ENCODE results near the gene MAMDC4.
"Not testable (repeated sequence)": the region's sequence is repeated elsewhere in the genome, so short reads cannot be mapped to it uniquely, and the experiment has no call there.

The MAMDC4 gene

DNA sequence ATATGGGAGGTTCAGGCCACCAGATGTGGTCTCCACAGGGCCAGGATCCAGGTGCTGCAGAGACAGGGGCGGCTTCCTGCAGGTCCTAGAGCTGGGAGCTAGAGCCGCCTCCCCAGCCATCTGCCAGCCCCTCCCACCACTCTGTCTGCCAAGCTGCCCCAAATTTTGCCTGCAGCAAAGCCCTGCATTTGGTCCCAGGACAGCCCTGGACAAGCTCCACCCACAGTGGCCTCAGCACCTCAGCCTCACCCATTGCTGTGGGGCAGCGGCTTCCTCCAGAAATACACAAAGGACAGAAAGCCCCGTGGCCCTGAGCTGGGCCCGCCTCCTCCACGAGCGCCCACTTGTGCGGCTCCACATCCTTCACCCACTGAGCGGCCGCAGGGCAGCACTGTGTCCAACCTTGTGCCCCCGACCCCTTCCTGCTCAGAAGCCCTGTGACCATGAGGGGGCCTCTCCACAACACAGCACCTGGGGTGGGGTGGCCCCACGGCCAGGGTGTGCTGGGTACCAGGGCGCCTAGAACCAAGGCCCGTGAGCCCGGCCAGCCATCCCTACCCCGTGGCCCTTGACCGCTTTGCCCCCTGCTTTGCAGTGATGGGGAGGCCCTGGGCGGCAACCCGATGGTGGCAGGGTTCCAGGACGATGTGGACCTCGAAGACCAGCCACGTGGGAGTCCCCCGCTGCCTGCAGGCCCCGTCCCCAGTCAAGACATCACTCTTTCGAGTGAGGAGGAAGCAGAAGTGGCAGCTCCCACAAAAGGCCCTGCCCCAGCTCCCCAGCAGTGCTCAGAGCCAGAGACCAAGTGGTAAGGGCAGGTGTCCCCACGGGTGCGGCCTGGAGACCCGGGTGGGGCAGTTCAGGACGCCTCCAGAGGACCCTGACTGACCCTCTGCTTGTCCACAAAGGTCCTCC is 13.6 kb upstream of the MAMDC4 start:
- DNase-seq (ENCODE audit: low spot score) (no peak), FAIRE-seq (no peak)

DNA sequence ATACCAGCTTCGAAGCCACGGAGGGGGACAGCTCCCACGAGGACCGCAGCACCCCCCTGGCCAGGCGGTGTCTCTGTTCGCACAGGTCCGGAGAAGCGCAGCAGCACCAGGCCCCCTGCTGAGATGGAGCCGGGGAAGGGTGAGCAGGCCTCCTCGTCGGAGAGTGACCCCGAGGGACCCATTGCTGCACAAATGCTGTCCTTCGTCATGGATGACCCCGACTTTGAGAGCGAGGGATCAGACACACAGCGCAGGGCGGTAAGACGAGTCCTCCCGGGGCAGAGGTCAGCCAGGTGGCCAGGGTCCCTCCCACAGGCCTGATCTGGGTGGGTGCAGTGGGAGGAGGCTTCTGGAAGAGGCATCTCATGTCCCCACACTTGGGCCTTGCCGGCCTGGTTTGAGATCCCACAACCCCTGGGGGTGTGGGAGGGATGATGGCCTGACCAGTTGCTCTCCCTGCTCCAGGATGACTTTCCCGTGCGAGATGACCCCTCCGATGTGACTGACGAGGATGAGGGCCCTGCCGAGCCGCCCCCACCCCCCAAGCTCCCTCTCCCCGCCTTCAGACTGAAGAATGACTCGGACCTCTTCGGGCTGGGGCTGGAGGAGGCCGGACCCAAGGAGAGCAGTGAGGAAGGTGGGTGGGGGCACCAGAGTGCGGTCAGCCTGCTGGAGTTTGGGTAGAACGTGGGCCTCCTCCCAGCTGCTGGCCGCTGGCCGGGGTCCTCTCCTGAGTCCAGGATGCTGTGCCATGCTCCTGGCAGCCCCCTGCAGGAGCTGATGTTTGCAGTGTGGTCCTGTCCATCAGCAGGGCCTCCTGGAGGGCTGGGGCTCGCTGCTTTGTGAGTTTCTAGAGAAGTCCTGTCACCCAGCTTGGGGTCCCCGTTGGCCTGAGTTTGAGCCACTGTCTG is 12.7 kb upstream of the MAMDC4 start:
- no peak for FAIRE-seq
- DNase-seq (ENCODE audit: low spot score): no peak

DNA sequence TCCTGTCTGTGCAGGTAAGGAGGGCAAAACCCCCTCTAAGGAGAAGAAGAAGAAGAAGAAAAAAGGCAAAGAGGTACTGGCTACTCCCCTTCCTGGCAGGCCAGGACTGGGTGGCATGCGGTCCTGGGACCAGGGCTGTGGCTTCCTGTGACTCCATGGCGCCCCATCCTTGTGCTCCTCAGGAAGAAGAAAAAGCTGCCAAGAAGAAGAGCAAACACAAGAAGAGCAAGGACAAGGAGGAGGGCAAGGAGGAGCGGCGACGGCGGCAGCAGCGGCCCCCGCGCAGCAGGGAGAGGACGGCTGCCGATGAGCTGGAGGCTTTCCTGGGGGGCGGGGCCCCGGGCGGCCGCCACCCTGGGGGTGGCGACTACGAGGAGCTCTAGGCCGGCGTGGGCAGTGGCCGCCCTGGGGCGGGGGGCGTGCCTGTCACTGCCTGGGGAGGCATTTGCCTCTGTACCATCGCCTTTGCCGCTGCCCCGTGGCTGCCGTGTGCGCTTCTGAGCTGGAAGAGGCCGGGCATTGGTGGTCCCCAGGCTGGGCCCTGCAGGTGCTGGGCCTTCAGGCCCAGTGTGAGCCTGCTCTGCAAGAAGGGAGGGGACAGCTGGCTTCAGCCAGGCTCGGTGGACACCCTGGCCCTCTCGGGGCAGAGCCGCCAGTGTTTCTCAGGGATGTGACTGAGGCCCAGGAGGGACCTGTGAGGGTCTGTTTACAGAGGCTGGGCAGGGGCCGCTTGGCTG is 11.8 kb upstream of the MAMDC4 start:
- DNase-seq (ENCODE audit: low spot score) (no peak), FAIRE-seq (no peak)

DNA sequence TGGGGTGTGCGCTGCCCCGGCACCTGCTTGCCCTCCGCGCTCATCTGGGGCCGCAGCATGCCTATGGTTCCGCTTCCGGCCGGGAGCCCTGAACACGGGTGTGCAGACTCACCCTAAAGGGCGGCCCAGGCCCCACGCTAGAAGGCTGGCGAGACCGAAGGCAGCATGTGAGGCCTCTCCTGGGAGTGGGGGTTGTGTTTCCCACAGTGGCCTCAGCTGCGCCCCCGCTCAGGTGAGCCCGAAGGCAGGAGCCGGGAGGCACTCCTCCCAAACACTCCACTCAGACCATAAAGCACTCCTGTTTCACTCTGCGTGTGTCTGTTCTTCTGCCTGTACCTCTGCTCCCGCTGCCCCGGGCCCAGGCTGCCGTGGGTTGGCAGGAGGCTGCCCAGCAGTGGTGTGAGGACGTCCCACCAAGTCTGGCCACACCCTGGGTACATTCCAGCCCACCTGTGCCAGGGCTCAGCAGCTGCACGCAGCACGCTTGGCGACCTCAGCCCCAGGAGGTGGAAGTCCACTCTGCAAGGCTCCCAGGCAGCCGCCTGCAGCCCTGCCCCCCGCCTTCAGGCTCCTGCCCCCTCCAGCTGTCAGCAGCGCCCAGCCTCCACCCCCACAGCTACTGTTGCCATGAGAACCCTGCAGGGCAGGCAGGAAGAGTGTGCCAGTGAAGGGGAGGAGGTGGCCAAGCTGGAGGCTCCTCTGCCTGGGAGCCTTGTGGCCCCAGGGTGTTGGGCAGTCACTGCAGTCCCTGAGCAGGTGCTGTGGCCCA is 11.1 kb upstream of the MAMDC4 start:
- peak; percentile 84 for DNase-seq (ENCODE audit: low spot score)
- FAIRE-seq: peak; percentile 69

DNA sequence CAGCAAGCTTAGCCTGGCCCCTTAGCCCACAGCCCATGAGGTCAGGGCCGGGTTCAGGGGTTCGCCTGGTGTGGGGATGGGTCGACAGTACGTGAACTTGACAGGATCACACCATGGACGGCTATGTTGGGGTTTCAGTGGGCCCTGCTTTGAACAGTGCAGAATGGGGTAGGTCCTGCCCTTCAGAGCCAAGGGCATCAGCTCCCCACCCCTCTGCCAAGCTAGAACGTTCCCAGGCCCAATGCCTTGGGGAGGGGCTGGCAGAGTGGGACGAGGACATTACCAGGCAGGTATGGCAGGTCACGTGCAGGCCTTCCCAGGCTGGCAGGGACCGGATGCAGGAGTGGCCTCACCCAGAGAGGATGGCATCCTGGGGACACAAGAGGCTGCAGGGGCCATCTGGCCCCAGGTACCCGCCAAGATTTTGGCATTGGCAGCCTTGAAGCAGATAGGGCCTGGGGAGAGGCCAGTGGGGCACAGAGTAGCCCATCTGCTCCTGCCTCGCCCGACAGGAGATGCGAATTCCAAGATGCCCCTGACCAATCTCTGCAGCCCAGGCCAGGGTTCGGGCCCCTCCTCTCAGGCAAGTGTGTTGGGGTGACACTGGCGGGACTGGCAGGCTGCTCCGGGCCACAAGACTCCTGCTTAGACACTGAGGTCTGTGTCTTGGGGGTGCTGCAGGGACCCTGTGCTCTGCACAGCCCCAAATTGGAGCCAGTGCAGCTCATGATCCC is 10.3 kb upstream of the MAMDC4 start:
- FAIRE-seq: not testable (repeated sequence)
- DNase-seq (ENCODE audit: low spot score): peak; percentile 22

DNA sequence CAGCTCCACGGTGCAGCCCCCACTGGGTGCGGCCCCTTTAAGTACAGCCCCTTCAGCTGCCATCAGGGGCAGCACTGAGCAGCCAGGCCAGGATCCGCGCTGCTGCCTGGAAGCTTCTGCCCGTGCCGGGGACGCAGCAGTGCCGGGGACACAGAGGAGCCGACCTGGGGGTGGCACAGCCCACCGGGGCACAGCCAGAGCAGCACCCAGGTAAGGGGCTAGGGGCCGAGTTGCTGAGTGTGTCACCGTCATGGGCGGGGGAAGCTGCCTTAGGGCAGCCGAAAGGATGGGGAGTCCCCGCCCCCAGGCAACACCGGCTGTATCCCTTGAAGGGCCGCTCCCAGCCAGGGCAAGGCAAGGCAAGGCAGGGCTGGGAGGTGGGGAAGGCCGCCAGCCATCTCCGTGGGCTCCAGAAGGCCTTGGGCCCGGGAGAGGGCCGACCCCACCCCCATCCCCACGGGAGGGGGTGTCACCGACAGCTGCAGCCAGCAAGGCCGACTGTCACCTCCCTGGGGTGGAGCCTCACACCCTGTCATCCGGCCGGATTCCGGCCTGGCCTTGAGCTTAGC is 9.7 kb upstream of the MAMDC4 start, which contains the start of gene AJM1:
Gene AJM1 (plus strand): TSS at position 99 of the 569 bp plus-strand sequence. CDS start 1,937 bp downstream, outside the sequence.
- FAIRE-seq (peak; percentile 25), DNase-seq (ENCODE audit: low spot score) (peak; percentile 66)

DNA sequence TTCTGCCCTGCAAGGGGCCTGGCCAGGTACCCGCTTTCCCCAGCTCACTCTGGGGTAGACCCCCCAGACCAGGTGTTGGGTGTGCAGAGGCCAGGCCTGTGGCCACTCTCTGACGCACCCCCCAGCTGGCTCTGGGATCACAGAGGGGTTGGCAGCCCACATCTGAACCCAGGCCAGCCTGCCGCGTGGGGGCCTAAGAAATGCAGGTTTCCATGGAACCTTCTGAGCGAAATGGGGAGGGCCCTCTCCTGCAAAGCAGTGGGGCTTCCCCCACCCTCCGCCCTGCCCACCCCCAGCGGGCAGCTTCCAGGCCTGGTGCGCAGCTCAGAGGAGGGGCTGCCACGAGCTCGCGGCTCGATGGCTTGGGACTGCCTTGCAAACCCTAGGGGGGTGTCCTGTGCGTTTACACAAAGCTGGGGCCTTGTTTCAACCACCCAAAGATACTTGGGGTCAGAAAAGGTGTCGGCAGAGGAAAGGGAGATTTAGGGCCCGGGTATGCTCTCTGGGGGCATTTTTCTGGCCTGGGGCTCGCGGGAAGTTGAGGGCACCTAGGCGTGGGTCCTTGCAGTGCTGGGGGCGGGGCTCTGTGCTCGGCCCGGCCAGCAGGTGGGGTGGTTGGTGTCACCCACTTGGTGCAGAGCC is 8.9 kb upstream of the MAMDC4 start:
- FAIRE-seq; DNase-seq (ENCODE audit: low spot score): not testable (repeated sequence)

DNA sequence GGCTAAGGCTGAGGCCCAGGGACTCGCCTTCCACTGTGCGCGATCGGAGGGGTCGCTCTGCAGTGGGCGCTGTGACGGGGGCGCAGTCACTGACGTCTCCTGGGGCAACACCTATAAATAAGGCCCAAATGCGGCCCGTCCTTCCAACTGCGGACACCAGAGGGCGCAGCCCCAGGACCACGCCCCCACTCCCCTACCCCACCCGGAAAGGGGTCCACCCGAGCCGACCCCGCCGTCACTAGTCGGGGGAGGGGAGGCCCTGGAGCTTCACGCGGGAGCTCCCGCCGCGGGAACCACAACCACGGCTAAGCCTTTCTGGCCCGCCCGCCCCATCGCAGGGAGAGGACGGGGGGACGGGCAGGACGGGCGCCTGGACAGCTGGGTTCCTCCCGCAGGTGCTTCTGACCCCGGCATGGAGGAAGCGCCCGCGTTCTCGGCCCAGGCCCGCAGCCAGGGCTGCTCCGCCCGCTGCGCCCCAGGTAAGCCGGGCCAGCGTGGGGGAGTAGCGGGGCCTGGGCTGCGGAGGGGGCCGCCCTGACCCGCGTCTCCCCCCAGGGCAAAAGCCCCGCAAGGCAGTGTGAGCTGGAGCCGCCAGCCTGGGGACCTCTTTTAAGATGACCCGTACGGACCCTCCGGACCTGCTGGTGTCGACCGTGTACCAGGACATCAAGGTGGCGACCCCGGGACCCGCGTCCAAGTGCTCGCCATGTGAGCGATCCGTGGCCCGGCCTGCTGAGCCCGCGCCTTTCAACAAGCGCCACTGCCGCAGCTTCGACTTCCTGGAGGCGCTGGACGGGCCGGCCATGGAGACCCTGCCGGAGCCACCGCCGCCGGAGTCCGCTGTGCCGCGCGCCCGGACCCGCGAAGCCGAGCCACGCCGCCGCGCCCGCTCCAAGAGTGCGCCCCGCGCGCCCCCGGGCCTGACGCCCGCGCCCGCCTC is 8.1 kb upstream of the MAMDC4 start:
- DNase-seq (ENCODE audit: low spot score); FAIRE-seq: not testable (repeated sequence)

DNA sequence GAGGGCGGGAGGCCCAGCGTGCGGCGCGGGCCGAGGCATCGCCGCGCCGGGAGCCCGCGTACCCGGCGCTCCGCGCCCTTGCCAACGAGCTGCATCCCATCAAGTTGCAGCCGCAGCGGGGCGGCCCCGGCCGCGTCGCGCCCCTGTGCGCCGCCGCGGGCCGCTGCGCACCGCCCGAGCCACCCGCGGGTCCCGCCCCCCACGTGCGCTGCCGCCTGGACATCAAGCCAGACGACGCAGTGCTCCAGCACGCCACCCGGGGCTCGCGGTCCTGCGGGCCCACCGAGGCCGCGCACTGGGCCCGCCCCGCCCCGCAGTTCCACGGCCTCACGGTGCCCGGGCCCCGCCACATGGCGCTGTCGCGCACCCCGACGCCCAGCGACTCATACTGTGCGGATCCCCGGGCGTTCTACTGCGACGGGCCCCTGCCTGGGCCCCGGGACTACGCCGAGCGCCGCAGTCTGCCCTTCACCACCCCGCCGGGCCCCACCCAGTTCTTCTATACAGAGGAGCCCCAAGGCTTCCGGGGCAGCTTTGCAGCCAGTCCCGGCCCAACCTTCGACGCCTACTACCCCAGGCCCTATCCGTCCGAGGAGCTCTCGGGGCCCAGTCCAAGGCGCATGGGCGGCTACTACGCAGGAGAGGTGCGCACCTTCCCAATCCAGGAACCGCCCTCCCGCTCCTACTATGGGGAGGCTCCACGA is 7.2 kb upstream of the MAMDC4 start:
- FAIRE-seq: no peak
- DNase-seq (ENCODE audit: low spot score): no peak

DNA sequence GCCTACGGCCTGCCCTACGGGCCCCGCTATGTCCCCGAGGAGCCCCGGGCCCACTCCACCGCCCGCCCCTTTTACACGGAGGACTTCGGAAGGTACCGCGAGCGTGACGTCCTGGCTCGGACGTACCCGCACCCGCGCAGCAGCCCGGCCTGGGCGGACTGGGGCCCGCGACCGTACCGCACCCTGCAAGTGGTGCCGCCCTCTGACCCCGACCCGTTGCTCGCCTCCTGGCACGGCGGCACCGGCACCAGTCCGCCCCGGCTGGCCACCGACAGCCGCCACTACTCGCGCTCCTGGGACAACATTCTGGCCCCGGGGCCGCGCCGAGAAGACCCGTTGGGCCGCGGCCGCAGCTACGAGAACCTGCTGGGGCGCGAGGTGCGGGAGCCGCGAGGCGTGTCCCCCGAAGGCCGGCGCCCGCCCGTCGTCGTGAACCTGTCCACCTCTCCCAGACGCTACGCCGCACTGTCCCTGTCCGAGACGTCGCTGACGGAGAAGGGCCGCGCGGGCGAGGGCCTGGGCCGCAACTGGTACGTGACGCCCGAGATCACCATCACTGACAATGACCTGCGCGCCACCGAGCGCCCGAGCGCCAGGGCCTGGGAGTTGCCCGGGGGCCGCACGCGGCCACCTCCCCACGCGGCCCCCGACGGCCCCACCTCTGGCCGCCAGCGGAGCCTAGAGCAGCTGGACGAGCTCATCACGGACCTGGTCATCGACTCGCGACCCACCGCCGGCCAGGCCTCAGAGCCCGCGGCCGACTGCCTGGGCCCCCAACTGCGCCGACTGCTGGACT is 6.5 kb upstream of the MAMDC4 start:
- FAIRE-seq: no peak
- DNase-seq (ENCODE audit: low spot score): no peak

DNA sequence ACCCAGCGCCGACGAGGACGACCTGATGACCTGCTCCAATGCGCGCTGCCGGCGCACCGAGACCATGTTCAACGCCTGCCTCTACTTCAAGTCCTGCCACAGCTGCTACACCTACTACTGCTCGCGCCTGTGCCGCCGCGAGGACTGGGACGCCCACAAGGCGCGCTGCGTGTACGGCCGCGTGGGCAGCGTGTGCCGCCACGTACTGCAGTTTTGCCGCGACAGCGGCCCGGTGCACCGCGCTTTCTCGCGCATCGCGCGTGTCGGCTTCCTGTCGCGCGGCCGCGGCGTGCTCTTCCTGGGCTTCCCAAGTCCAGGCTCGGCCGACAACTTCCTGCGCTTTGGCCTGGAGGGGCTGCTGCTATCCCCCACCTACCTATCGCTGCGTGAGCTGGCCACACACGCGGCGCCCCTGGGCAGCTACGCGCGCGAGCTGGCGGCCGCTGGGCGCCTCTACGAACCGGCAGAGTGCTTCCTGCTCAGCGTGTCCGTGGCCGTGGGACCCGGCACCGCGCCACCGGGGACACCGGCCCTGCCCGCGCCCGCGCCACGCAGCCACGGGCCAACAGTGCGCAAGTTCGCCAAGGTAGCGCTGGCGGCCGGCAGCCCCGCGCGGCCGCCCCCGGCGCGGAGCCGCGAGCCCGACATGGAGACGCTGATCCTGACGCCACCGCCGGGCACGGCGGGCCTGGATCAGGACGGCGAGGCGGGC is 5.6 kb upstream of the MAMDC4 start:
- DNase-seq (ENCODE audit: low spot score) (no peak), FAIRE-seq (no peak)

DNA sequence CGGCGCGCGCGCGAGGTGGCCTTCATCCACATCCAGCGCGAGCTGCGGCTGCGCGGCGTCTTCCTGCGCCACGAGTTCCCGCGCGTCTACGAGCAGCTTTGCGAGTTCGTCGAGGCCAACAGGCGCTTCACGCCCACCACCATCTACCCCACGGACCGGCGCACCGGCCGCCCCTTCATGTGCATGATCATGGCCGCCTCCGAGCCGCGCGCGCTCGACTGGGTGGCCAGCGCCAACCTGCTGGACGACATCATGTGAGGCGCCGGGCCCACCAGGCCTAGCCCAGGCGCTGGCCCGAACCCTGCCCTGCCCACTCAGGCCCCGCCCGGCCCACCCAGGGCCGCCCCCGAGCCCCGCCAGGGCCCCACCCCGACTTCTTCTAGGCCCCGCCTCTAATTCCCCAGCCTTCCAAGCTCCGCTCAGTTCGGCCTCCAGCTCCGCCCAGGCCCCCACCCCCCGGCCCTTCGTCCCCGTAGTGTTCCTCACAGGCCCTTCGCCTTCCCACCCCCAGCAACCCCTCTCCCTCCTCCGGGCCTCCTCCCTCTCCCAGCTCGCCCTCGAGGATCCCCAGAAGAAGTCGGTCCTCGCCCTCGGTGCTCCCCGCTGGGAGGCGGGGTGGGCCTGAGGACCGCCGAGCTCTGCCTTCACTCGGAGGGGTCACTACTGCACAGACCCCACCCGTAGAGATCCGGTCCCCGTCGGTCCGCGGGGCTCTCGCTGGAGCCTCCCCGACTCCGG is 4.9 kb upstream of the MAMDC4 start:
- DNase-seq (ENCODE audit: low spot score) (peak; percentile 45), FAIRE-seq (no peak)

DNA sequence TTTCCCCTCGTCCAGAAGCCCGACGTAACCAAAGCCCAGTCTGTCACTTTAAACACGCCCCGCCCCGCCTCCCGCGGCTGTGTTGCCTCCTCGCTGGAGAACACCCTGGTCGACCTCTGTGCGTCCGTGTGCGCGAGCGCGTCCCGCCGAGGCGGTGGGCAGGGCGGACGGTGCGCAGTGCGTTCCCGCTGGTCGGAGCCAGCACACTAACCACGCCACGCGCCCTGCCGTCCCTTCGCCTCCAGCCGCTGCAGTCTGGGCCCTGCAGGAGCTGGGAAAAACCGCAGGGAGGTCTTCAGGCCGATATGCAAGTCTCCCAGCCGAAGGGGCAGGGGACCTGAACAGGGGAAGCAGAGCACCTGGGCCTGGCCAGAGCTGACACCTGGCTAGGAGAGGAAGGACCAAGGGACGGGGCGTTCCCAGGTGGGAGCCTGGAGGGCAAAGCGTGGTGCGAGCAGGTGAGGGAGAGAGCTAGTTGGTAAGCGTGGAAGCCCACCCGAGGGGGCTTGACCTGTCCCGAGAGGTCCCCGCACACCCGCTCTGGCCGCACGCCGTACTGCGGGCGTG is 4.2 kb upstream of the MAMDC4 start:
- FAIRE-seq: peak; percentile 52
- peak; percentile 81 for DNase-seq (ENCODE audit: low spot score)

DNA sequence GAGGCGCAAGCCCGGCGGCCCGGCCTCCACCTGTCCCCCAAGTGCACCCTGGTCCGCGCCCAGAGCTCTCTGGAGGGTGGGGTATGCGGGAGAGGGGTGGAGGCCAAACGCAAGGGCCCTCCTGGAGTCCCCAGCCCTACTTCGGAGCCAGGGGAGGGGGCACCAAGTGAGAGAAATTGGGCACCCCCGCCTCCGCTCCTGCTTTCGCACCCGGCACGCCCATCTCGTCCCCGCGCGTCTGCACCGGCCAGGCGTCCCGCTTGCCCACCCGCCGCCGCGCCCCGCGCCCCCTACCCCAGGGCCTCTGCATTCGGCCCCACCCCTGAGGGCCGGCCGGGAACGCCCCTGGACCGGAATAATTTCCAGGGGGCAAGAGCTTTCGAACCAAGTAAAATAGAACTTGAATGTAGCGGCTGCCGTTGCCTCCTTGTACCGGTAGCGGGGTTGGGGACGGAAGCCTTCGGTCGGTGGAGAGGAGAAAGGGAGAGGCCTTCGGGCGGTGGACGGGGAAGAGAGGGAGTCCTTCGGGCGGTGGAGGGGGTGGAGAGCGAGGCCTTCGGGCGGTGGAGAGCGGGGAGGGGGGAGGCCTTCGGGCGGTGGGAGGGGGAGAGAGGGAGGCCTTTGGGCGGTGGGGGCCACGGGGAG is 3.6 kb upstream of the MAMDC4 start:
- FAIRE-seq: no peak
- DNase-seq (ENCODE audit: low spot score): no peak

Measured in RCC 7860 (cell line).